WTC11 (cell line): ENCODE measurements around the gene CTTN.

Experiments used
- CTCF ChIP-seq: fragments of 200-600 bp; IDR thresholded peaks from 2 replicates; pipeline ENCODE4 v1.8.0; 2022; ENCODE audit warnings: antibody characterized with exemption
- ELF4 ChIP-seq: sonication (generic); formaldehyde crosslinking; IDR thresholded peaks from 2 replicates; pipeline ENCODE4 v1.8.1; 2022; ENCODE audit warnings: low read depth, mild to moderate bottlenecking, moderate library complexity, missing genetic modification reagents
- GTF2I ChIP-seq: fragments of 250-450 bp; sonication (Bioruptor Pico); conservative IDR thresholded peaks from 2 replicates; pipeline ENCODE4 v1.4.0; 2021; ENCODE audit warnings: mild to moderate bottlenecking
- HMGXB4 ChIP-seq: sonication (generic); formaldehyde crosslinking; IDR thresholded peaks from 2 replicates; pipeline ENCODE4 v1.8.1; 2023; ENCODE audit warnings: mild to moderate bottlenecking, moderate library complexity, missing genetic modification reagents
- ZBTB43 ChIP-seq: sonication (generic); formaldehyde crosslinking; IDR thresholded peaks from 2 replicates; pipeline ENCODE4 v1.8.1; 2023; ENCODE audit warnings: mild to moderate bottlenecking, missing genetic modification reagents

- TF ChIP-seq CTCF (no peak), GTF2I (CRISPR knock-in tag) (no peak), HMGXB4 (CRISPR knock-in tag) (no peak), ZBTB43 (CRISPR knock-in tag) (no peak), ELF4 (no peak)
Observed at GRCh38 chr11:70481625-70482528, 83.5 kb downstream of the CTTN start.
